Measurements from ENCODE around the gene PIAS3.

Gene PIAS3

DNA sequence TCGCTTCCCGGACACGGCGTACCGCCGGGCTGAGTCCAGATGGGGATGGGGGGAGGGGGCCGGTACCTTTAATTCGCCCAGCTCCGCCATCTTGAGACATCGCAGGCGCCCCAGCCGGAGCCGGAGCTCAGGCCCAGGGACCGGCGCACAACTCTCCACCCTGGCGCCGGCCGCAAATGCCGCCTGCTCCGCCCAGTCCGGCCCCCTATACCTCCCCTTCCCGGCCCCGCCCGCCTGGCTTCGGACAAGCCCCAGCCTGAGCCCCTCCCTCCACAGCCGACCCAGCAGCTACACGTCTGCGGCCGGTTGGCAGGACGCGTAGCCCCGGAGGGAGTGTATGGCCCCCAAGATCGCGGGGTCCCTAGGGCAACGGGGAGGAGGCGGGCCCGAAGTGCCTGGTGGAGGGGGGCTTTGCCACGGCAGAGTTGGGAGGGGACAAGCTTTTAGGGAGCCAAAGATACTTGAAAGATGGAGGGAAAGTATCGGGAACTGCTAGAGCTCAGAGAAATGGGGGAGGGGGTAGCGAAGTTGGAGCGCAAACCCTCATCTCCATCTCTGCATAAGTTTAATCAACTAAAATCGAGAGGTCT is at the start of gene PIAS3:
Gene PIAS3 (minus strand): TSS at position 181 of the 590 bp plus-strand sequence. CDS start 91 bp downstream, at position 90.
- DNase-seq: peak; percentile 95

GRCh38 chr1:145908653-145909052 is 49.8 kb upstream of the PIAS3 start:
- DNase-seq: no peak

GRCh38 chr1:145906954-145907753 is 48.3 kb upstream of the PIAS3 start:
- DNase-seq: no peak

DNA sequence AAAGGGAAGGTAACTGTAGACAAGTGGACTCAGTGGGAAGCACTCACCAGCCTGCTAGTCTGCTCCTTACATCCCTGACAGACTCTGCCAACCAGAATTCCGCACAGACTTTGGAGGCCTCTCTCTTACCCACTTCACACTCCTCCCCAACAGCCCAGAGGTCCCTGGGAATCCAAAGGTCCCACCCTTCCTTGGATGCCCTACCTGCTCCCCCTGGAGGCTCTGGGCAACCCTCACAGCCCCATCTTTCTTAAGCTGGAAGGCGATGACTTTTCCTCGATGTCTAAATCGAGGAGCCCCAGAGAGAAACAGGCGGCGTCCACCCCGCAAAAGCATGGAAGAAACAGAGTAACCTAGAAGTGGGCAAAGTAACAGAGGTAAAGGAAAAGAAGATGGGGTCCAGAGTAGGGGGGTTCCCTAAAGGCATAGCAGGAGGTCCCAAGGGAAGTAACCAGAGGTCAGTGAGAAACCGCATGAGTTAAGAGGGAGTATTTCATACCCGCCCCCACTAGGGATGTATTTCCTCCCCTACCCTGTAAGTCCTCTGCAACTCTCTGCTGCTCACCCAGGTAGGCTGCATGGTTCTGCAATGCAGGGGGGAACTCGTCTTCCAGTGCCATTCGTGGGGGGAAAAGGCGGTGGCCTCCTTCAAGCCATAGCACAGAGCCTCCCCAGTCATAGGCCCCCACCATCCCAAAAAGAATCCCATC is 42.6 kb upstream of the PIAS3 start:
- DNase-seq: no peak

DNA sequence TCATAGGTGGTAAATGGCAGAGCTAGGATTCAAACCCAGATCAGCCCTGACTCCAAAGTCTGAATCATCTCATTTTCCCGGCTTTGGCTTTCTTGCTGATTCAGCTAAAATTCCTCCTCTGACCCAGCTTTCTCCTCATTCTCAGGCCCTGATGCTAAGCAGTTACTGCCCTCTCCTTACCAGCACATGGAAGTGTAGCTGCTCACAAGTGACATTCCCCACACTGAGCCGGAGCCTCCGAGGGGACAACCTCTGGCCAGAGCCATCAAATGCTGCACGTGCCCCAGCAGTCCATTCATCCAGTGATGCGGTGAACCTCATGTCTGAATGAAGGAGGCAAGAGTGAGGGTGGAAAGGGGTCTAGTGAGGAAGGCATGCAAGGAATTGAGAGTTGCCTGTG is 39.9 kb upstream of the PIAS3 start:
- no peak for DNase-seq

GRCh38 chr1:145897969-145898368 is 39.1 kb upstream of the PIAS3 start:
- DNase-seq: no peak

GRCh38 chr1:145895471-145895870 is 36.6 kb upstream of the PIAS3 start:
- no peak for DNase-seq

DNA sequence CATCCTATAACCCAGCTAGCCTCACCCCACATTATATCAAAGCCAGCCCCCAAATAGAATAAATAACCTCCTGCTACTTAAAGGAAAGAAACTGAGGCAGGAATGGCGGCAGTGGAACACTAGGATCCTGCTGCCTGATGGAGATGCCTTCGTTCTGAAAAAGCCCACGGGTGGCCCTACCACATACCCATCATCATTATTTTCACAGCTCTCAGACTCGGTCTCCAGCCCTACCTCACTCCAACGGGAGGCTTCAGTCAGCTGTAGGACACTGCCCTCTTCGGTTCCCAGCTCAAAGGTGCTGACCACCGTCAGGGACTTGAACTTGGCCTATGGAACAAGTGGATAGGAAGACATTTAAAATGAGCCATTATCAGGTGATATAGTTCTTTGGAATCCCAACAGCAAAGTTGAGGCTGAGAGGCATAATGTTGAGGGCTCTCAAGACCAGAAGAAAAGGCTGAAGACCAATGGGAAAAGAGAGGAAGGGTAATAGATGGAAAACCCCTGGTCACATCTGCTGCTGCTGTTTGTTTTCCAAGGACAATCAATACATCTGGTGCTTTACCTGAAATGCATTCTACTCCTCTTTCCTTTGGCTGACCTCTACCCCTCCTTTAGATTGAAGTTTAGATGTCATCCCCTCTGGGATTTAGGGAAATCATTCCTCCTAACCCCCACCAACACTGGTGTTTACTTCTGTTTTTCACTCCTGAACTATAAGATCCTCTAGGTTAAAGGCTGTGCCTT is 34.6 kb upstream of the PIAS3 start:
- DNase-seq: no peak

- DNase-seq: peak; percentile 93
Measured at GRCh38 chr1:145892486-145893087, 33.7 kb upstream of the PIAS3 start.

DNA sequence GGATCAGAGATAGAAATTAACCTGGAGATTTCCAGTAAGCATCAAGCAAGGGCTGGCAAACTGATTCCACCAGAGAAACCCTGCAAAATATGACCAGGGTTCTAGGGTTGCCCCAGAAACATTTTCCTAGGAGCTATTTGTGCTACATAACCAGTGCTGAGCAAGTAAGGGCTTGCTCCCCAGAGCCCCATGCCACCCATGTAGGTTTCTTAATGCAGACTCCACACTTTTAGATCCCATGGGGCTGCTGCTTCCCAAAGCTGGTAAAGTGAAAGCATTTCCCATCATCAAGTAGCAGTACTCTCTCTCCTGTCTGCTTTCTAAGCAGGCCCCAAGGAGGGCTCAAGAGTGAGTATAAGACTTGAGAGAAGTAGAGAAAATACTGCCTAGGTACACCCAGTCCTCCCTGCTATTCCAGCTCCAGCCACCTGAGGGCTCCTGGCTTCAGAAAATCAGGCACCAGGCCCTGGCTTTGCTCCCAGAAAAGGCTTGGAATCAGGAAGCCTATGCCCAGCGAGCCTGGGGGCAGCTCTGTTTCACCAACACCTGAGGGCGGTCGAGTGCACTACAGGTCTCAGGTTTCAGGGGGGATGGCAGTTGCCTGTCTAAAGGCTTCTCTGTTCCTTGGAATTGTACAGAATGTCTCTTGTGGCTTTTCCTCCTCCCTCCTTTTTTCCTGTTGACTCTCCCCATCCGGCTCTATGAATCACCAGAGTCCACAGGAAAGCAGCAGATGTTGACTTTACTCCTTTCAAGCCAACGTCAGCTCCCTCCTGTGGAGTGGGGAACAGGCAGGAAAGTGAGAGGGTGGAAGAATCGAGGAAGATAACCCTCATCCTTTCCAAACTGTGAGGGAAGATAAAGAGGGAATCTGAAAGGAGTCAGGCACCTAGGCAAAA is 33.0 kb upstream of the PIAS3 start:
- DNase-seq: peak; percentile 84

DNA sequence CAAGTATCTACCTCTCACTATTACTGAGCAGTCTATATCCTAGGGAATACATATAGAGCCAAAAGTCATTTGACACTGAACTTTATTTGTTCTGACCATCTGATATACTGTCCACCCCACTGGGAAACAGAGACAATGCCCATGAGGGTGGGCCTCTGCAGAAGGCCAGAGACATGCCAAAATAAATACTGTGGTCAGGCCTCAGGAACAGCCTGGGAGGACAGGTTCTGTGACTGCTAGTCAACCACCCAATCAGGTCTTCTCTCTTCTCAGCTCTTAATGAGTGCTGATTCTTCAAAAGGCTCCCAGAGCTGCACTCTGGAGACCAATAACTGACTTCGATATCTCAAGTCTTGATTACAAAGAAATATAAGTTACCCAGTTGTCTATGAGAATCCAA is 32.3 kb upstream of the PIAS3 start:
- no peak for DNase-seq

- DNase-seq: no peak
Measured at GRCh38 chr1:145889722-145890121, 30.8 kb upstream of the PIAS3 start.

DNA sequence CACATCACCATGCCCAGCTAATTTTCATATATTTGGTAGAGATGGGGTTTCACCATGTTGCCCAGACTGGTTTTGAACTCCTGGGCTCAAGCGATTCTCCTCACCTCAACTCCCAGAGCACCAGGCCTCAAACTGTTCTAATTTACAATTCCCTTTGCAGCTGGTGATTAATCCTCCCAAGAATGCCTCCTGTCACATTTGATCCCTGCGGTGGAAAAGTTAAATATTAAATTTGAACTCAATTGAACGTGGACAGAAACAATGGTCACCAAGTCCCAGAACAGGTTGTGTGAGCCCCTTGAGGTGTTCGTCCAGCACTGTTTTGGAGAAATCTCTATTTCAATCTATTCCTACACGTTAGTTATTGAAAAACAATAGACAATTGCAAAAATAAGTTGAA is 28.8 kb upstream of the PIAS3 start:
- DNase-seq: no peak

DNA sequence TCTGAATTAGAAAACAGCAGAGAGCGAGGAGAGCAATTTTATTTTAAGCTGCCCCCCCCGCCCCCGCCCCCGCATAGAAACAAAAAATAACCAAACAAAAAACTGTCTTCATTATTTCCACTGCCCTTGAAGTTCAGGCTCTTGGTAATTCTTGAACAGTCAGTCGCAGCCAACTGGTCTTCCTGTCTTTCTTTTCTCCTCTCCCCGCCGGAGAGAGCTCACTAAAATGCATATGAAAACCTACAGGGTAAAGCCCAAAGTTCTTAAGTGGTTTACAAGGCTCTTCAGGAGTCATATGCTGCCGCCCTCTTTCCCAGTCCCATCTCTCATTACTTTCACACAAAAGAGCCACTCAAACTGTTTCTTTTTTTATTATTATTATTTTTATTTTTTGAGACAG is 27.9 kb upstream of the PIAS3 start:
- no peak for DNase-seq

DNA sequence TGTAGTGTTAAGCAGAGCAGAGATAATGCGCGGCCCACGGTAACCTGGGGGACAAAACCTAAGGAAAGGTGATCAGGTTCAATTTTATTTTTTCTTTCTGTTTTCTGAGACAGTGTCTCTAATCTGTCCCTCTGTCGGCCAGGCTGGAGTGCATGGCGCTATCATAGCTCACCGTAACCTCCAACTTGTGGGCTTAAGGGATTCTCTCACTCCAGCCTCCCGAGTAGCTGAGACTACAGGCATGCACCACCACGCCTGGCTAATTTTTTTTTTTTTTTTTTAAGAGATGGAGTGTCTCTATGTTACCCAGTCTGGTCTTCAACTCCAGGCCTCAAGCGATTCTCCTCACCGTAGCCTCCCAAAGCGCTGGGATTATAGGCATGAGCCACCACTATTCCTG is 27.5 kb upstream of the PIAS3 start:
- DNase-seq: no peak

DNA sequence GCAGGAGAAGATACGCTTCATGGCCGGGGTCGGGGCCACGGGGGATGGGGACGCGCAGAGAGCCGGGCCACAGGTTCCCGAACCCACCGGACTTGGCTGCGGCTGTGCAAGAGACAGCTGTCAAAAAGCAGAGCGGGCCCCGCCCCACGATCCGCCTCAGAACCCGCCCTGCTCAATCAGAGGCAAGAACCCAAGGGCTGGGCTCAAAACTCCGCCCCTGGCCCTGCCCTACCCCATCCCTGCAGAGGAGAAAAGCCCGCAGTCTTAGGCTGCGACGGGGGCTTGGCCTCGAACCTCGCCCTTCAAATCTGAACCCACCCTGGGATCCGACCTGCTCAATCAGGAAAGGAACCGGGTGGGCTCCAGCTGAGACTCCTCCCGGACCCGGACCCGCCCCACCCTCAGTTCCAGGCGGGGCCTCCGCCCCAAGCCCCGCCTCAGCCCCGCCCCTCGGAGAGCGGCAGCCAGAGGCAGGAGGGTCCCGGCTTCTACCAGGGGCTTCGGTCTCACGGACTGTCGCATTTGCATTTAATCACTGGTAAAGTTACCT is 26.9 kb upstream of the PIAS3 start, which contains the start of gene ANKRD35:
Gene ANKRD35 (minus strand): TSS at position 129 of the 550 bp plus-strand sequence. CDS start 108 bp downstream, at position 21.
- peak; percentile 94 for DNase-seq

- no peak for DNase-seq
Measured at GRCh38 chr1:145884675-145885074, 25.8 kb upstream of the PIAS3 start.

DNA sequence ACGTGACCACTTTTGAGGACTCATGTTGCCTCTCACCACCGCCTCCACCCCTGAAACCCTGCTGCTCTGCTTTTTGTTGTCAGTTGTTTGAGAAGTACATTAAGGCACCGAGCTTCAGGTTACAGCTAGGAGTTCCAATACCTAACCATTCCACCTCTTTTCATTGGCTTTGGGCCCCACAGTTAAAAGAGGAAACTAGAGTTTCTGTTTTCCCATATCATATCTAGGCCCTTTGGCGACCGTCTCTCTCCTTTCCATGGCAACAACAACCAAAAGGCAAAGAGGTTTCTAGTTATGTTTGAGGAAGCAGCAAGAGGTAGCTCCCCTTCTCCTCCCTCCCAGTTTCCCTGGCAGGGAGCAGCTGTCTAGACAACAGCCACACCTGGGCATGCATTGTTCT is 20.9 kb upstream of the PIAS3 start:
- DNase-seq: peak; percentile 49

GRCh38 chr1:145878724-145879123 is 19.8 kb upstream of the PIAS3 start:
- DNase-seq: no peak

DNA sequence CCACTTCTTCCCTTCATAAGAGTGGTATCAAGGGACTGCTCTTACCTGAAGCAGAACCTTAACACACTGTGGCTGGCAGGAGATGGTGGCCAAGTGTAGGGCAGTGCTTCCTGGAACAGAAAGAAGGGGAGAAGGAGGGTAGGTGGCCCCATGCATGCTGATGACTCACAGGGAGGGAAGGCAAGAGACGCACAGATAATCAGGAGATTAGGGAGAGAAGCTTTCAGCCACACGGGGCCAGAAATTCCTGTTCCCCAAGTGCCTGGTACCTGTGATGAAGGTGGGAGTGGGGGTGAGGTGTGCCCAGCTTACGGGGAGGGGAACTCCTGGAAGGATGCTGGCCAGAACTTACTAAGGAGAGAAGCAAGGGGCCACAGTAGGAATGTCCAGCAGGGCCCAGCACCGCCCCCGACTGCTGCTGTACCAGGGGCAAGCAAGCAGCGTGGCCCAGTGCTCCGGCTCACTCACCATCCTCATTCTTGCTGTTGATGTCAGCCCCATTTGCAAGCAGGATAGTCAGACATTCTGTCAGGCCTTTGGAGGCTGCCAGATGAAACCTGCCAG is 19.1 kb upstream of the PIAS3 start:
- no peak for DNase-seq

- no peak for DNase-seq
Measured at GRCh38 chr1:145874646-145875045, 15.8 kb upstream of the PIAS3 start.

Data from hematopoietic multipotent progenitor cell treated with erythropoietin and hydrocortisone succinate and interleukin-3 and kit ligand, for 6 days (in vitro differentiated cells).